ENCODE data around the gene KIAA0040. TPM values are rescaled to one million over a fixed set of nuclear protein-coding genes. Genes with fewer than 3 reads are reported as not detected.

Gene KIAA0040
- total RNA-seq, 1 donor from 2014 or later, result 38.5 TPM

DNA sequence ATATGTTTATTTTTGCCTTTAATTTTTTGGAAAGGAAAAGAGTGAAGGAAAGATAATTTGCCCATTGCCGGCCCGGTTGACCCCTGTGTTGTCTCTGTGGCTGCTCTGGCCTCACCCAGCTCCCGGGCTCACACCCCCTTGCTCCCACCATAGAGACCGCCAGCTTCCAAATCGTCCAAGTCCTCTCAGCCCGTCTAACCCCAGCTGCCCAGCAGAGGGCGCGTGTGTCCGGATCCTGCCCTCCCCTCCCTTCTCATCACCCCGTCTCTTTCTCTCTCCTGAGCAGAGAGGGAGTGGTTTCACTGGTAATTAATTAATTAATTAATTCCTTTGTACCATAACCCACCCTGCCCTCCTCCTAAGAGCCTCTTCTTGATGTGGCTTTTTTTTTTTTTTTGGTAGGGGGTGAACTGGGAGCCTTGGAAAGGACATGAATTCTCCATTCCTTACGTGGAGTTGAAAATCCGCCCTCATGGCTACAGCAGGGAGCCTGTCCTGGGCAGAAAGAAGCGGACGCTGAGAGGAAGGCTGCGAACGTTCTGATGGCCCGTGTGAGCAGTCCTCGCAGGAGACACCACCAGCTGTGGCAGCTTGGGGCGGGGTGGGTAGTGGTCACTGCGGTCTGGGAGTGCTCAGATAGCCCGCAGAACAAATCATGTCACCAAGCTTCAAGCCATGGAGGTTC is 45.9 kb downstream of the KIAA0040 start:
- Histone ChIP-seq H3K4me1 (no peaks in the 10 kb centered on the region), H3K4me3 (no peak overlapping the region), H3K36me3 (no peaks in the 10 kb centered on the region), H3K27me3 (no peaks in the 10 kb centered on the region), H3K27ac (no peak overlapping the region), H3K9me3 (no peaks in the 10 kb centered on the region)
- intact Hi-C loops (cut with DNase I), result no loop called here
- DNase-seq (ENCODE audit: extremely low spot score in 2 of 2), result no peak
- TF ChIP-seq POLR2A (IDR thresholded peaks at IDR 0.05), result no peak
- TF ChIP-seq, protein P1, sequence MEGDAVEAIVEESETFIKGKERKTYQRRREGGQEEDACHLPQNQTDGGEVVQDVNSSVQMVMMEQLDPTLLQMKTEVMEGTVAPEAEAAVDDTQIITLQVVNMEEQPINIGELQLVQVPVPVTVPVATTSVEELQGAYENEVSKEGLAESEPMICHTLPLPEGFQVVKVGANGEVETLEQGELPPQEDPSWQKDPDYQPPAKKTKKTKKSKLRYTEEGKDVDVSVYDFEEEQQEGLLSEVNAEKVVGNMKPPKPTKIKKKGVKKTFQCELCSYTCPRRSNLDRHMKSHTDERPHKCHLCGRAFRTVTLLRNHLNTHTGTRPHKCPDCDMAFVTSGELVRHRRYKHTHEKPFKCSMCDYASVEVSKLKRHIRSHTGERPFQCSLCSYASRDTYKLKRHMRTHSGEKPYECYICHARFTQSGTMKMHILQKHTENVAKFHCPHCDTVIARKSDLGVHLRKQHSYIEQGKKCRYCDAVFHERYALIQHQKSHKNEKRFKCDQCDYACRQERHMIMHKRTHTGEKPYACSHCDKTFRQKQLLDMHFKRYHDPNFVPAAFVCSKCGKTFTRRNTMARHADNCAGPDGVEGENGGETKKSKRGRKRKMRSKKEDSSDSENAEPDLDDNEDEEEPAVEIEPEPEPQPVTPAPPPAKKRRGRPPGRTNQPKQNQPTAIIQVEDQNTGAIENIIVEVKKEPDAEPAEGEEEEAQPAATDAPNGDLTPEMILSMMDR (IDR thresholded peaks at IDR 0.05), result peak; percentile 33 to 71 (median 33)

DNA sequence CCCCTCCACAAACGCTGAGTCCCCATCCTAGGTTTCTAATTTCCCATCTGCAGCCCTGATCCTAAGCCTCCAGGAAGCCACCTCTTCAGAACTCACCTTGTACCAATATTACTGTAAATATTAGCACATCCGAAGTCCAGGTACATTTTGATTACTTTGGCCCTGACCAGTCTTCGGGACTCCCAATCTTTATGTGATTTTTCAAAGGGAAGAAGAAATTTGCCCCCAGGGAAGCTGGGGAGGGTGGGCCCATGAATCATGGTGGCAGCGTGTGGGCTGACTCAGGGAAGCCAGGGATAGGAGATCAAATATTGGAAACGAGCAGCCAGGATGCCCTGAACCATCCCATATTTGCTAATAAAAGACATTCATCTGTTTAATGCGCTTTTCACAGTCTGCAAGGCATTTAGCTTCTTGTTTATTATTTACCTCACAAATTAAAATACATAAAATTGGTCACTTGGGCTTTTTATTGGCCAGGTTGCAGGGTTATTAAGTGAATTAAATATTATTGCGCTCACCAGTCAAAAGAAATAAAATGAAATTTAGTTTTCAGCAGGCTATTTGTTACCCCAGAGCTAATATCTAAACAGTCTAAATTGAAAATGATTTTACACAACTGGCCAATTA is 46.6 kb downstream of the KIAA0040 start:
- H3K27ac ChIP-seq, result no peak overlapping the region
- H3K27me3 ChIP-seq, result no peaks in the 10 kb centered on the region
- no peak for DNase-seq (ENCODE audit: extremely low spot score in 2 of 2)
- H3K9me3 ChIP-seq, result no peaks in the 10 kb centered on the region
- no peaks in the 10 kb centered on the region for H3K4me1 ChIP-seq
- no peak overlapping the region for H3K4me3 ChIP-seq
- no peak for TF ChIP-seq POLR2A (IDR thresholded peaks at IDR 0.05)
- no peak for TF ChIP-seq POLR2AphosphoS5 (IDR thresholded peaks at IDR 0.05; ENCODE audit: insufficient read depth in 1 of 2, low read depth in 1 of 2)
- TF ChIP-seq, protein P1 (IDR thresholded peaks at IDR 0.05), result no peak
- no peaks in the 10 kb centered on the region for H3K36me3 ChIP-seq
- intact Hi-C loops (cut with DNase I), result no loop called here

DNA sequence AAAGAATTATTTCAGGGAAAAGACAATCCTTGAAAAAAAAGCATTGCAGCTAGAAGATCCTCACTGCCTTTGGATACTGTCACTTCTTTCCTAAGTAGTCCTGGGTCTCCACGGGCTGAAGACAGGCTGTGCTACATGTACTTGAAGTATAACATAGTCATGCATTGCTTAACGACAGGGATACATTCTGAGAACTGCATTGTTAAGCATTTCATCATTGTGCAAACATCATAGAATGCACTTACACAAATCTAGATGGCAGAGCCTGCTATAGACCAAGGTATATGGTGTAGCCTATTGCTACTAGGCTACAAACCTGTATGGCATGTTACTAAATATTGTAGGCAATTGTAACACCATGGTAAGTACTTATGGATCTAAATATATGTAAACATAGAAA is 54.0 kb downstream of the KIAA0040 start:
- intact Hi-C loops (cut with DNase I), result no loop called here
- no peak overlapping the region for H3K27ac ChIP-seq
- H3K4me3 ChIP-seq, result no peak overlapping the region
- no peak for DNase-seq (ENCODE audit: extremely low spot score in 2 of 2)
- H3K36me3 ChIP-seq, result no peaks in the 10 kb centered on the region
- H3K9me3 ChIP-seq, result no peaks in the 10 kb centered on the region
- TF ChIP-seq, protein P1 (IDR thresholded peaks at IDR 0.05), result no peak
- TF ChIP-seq POLR2AphosphoS5 (IDR thresholded peaks at IDR 0.05; ENCODE audit: insufficient read depth in 1 of 2, low read depth in 1 of 2) (no peak), POLR2A (IDR thresholded peaks at IDR 0.05) (no peak)
- no peaks in the 10 kb centered on the region for H3K4me1 ChIP-seq
- no peaks in the 10 kb centered on the region for H3K27me3 ChIP-seq

DNA sequence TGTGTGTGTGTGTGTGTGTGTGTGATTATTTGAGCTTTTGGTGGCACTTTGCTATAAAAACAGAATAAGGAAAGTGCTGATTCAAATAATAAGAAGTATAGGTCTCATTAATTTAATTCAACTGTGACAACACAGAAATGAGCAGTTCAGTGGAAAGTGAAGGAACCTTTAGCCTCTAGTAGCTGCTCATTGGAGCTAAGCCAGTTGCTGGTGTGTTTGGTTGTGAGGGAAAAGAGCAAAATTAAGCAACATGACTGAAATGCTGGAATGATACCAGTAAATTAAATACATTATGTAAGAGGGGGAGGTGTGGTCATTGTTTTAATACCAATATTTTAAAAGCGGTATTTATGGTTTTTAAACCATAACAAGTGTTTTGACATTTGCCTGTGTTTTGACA is 55.2 kb downstream of the KIAA0040 start:
- intact Hi-C loops (cut with DNase I), result no loop called here
- H3K9me3 ChIP-seq, result no peaks in the 10 kb centered on the region
- peaks cover 6% of the 10 kb centered on the region for H3K4me1 ChIP-seq
- H3K27me3 ChIP-seq, result no peaks in the 10 kb centered on the region
- DNase-seq (ENCODE audit: extremely low spot score in 2 of 2), result no peak
- no peaks in the 10 kb centered on the region for H3K36me3 ChIP-seq
- no peak overlapping the region for H3K4me3 ChIP-seq
- H3K27ac ChIP-seq, result no peak overlapping the region
- TF ChIP-seq POLR2AphosphoS5 (IDR thresholded peaks at IDR 0.05; ENCODE audit: insufficient read depth in 1 of 2, low read depth in 1 of 2), result no peak
- TF ChIP-seq, protein P1 (IDR thresholded peaks at IDR 0.05), result no peak

DNA sequence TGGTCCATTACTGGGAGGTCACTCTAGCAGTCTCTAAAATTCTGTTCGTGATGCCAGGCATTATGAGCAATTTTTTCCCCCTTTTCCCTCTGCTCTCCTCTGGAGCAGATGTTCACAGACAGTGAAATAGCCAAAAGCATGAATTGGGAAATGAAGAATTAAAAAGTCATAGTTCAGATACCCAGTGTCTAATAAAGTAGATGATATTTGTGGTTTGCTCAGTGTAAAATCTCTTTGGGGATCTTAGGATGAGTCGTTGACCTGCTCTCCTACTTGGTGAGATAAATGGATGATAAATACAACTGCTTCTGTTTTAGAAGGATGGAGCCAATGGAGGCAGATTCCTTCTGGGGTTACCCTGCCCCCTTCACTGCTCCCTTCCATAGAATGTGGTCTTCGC is 56.3 kb downstream of the KIAA0040 start:
- intact Hi-C loops (cut with DNase I), result no loop called here
- Histone ChIP-seq H3K27ac (no peak overlapping the region), H3K9me3 (no peaks in the 10 kb centered on the region), H3K4me1 (peaks cover 17% of the 10 kb centered on the region), H3K4me3 (no peak overlapping the region), H3K36me3 (no peaks in the 10 kb centered on the region), H3K27me3 (no peaks in the 10 kb centered on the region)
- no peak for DNase-seq (ENCODE audit: extremely low spot score in 2 of 2)
- no peak for TF ChIP-seq POLR2A (IDR thresholded peaks at IDR 0.05)
- TF ChIP-seq, protein P1 (IDR thresholded peaks at IDR 0.05), result no peak
- no peak for TF ChIP-seq POLR2AphosphoS5 (IDR thresholded peaks at IDR 0.05; ENCODE audit: insufficient read depth in 1 of 2, low read depth in 1 of 2)
